DOHH2 (cell line): ENCODE results near the gene C19orf67.
A peak's percentile ranks its signal among the peaks of the same experiment; 100 is the strongest.

Source experiments
- H3F3A ChIP-seq: fragments of 200-600 bp; sonication (generic), shearing (Covaris generic); 2 replicates; pipeline ENCODE4 v1.6.0; 2016; ENCODE audit warnings: antibody characterized with exemption, mild to moderate bottlenecking; ENCODE audit not compliant: control insufficient read depth, insufficient read depth
- H3K27ac ChIP-seq: fragments of 200-600 bp; sonication (generic); 2 replicates; pipeline ENCODE4 v1.5.1; 2014; ENCODE audit warnings: low read depth, mild to moderate bottlenecking, low read length, moderate library complexity
- H3K27me3 ChIP-seq: fragments of 200-600 bp; sonication (generic); 2 replicates; pipeline ENCODE4 v1.6.1; 2014; ENCODE audit warnings: mild to moderate bottlenecking, low read length, mixed read lengths; ENCODE audit not compliant: control insufficient read depth
- H3K36me3 ChIP-seq: fragments of 200-600 bp; sonication (generic); 2 replicates; pipeline ENCODE4 v1.6.1; 2014; ENCODE audit warnings: mild to moderate bottlenecking, low read length, moderate library complexity, mixed read lengths; ENCODE audit not compliant: control insufficient read depth
- H3K4me1 ChIP-seq: fragments of 200-600 bp; sonication (generic); 2 replicates; pipeline ENCODE4 v1.6.1; 2014; ENCODE audit warnings: mild to moderate bottlenecking, low read length, mixed read lengths; ENCODE audit not compliant: control insufficient read depth
- H3K4me2 ChIP-seq: fragments of 200-600 bp; sonication (generic); 2 replicates; pipeline ENCODE4 v1.6.0; 2014; ENCODE audit warnings: mild to moderate bottlenecking, low read length, moderate library complexity
- H3K4me3 ChIP-seq: fragments of 200-600 bp; sonication (generic); 2 replicates; pipeline ENCODE4 v1.5.1; 2014; ENCODE audit warnings: mild to moderate bottlenecking, low read length, mixed read lengths
- H3K79me2 ChIP-seq: fragments of 200-600 bp; sonication (generic); 2 replicates; pipeline ENCODE4 v1.6.1; 2014; ENCODE audit warnings: mild to moderate bottlenecking, low read length, mixed read lengths; ENCODE audit not compliant: control insufficient read depth
- H3K9me2 ChIP-seq: fragments of 200-600 bp; sonication (generic); replicated peaks from 2 replicates; pipeline ENCODE4 v1.6.1; 2014; ENCODE audit warnings: mild to moderate bottlenecking, low read length, mixed read lengths; ENCODE audit not compliant: control insufficient read depth
- H3K9me3 ChIP-seq: fragments of 200-600 bp; sonication (generic); 2 replicates; pipeline ENCODE4 v1.6.1; 2014; ENCODE audit warnings: antibody characterized with exemption, low read length, mixed read lengths; ENCODE audit not compliant: control insufficient read depth, insufficient read depth
- H4K20me1 ChIP-seq: fragments of 200-600 bp; sonication (generic); 2 replicates; pipeline ENCODE4 v1.6.0; 2014; ENCODE audit warnings: low read depth, mild to moderate bottlenecking, antibody characterized with exemption, low read length, moderate library complexity; ENCODE audit not compliant: control insufficient read depth, insufficient read depth
- EZH2phosphoT487 ChIP-seq: fragments of 200-600 bp; sonication (generic); IDR thresholded peaks from 2 replicates; pipeline ENCODE4 v1.6.1; 2017; ENCODE audit warnings: borderline replicate concordance, mild to moderate bottlenecking, antibody characterized with exemption, low read length, moderate library complexity, mixed read lengths
- TF ChIP-seq, protein P1 (sequence below): fragments of 200-600 bp; sonication (generic); IDR thresholded peaks from one replicate; pipeline ENCODE4 v1.5.1; 2014; ENCODE audit warnings: antibody characterized with exemption, mild to moderate bottlenecking, low read depth, low read length; ENCODE audit not compliant: poor library complexity, severe bottlenecking

The C19orf67 gene

DNA sequence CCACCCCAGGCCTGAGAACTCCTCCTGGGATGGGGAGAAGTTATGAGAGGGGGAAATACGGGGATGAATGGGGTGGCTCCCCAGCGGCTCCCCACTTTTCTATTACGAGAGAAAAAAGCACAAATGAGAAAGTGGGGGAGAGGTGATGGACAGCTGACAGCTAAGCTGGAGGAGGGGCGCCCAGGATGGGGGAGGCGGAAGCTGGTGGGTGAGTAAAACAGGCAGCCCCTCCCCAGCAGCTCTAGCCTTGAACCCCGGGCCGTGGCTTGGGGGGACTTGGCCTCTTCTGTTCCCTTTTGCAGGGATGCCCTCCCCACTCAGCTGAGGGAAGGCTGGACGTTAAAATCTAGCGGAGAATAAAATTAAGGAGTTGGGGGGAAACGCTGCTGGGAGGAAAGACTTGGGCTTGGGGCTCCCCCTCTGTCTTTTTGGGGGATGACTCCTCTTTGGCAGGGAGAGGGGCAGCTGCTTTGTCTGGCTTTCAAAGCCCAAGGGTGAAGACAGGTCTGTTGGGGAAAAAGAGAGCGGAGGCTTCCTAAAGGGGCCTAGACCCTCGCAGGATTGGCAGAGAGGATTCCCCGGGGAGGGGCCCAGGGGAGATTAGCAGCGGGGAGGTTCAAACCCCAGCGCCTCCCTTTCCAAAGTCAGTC lies 6.4 kb upstream of the C19orf67 start:
- no peak for TF ChIP-seq EZH2phosphoT487
- TF ChIP-seq, protein P1, sequence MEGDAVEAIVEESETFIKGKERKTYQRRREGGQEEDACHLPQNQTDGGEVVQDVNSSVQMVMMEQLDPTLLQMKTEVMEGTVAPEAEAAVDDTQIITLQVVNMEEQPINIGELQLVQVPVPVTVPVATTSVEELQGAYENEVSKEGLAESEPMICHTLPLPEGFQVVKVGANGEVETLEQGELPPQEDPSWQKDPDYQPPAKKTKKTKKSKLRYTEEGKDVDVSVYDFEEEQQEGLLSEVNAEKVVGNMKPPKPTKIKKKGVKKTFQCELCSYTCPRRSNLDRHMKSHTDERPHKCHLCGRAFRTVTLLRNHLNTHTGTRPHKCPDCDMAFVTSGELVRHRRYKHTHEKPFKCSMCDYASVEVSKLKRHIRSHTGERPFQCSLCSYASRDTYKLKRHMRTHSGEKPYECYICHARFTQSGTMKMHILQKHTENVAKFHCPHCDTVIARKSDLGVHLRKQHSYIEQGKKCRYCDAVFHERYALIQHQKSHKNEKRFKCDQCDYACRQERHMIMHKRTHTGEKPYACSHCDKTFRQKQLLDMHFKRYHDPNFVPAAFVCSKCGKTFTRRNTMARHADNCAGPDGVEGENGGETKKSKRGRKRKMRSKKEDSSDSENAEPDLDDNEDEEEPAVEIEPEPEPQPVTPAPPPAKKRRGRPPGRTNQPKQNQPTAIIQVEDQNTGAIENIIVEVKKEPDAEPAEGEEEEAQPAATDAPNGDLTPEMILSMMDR = peak; percentile 47
- H3K9me2 ChIP-seq = no peaks in the 10 kb centered on the region
- H3K79me2 ChIP-seq = peaks cover 12% of the 10 kb centered on the region
- H3K9me3 ChIP-seq = peaks cover 9% of the 10 kb centered on the region
- peaks cover 18% of the 10 kb centered on the region for H3K4me1 ChIP-seq
- H3K4me3 ChIP-seq = peak overlapping the region; percentile 79
- H3F3A ChIP-seq = peaks cover 13% of the 10 kb centered on the region; the same call in 1 of the 2 replicates
- H3K36me3 ChIP-seq = peaks cover 29% of the 10 kb centered on the region
- H3K27me3 ChIP-seq = no peaks in the 10 kb centered on the region
- peak overlapping the region; percentile 72 for H3K4me2 ChIP-seq
- no peaks in the 10 kb centered on the region for H4K20me1 ChIP-seq
- H3K27ac ChIP-seq = peak overlapping the region; percentile 77

GRCh38 chr19:14091081-14091812 lies 5.7 kb upstream of the C19orf67 start:
- peaks cover 12% of the 10 kb centered on the region for H3K79me2 ChIP-seq
- H3K9me3 ChIP-seq = peaks cover 9% of the 10 kb centered on the region
- no peaks in the 10 kb centered on the region for H4K20me1 ChIP-seq
- no peaks in the 10 kb centered on the region for H3K9me2 ChIP-seq
- peak overlapping the region; percentile 79 for H3K4me3 ChIP-seq
- peaks cover 34% of the 10 kb centered on the region for H3K36me3 ChIP-seq
- H3K27me3 ChIP-seq = no peaks in the 10 kb centered on the region
- peak overlapping the region; percentile 77 for H3K27ac ChIP-seq
- H3K4me2 ChIP-seq = peak overlapping the region; percentile 72
- H3F3A ChIP-seq = peaks cover 13% of the 10 kb centered on the region; the same call in 1 of the 2 replicates
- H3K4me1 ChIP-seq = peaks cover 18% of the 10 kb centered on the region
- TF ChIP-seq, protein P1 = peak; percentile 76
- no peak for TF ChIP-seq EZH2phosphoT487

GRCh38 chr19:14090509-14091080 lies 5.0 kb upstream of the C19orf67 start, which contains the start of gene SAMD1:
SAMD1 (minus strand) TSS chr19:14090751.
- Histone ChIP-seq H3K4me1 (peaks cover 18% of the 10 kb centered on the region), H3K9me2 (no peaks in the 10 kb centered on the region), H3K4me2 (peak within 1 kb of the TSS; percentile 81), H3K36me3 (peaks cover 39% of the 10 kb centered on the region), H3K4me3 (peak within 1 kb of the TSS; percentile 79), H3K9me3 (peaks cover 9% of the 10 kb centered on the region), H4K20me1 (no peaks in the 10 kb centered on the region), H3K27ac (peak within 1 kb of the TSS; percentile 77), H3F3A (peaks cover 13% of the 10 kb centered on the region; the same call in 1 of the 2 replicates), H3K79me2 (peaks cover 12% of the 10 kb centered on the region), H3K27me3 (no peaks in the 10 kb centered on the region)
- TF ChIP-seq EZH2phosphoT487 = no peak
- TF ChIP-seq, protein P1 = no peak
